H1 (cell line): ENCODE results near the gene ST6GALNAC3. TPM values are rescaled to one million over a fixed set of nuclear protein-coding genes. Genes with fewer than 3 reads are reported as not detected.

Source experiments
- CTCF ChIA-PET: fragments of 300-600 bp; sonication (Branson Sonifier 250); formaldehyde crosslinking; loops from one replicate; lab custom pipeline; 2021; ENCODE audit not compliant: partially characterized antibody; lab: Charles Lee
- POLR2A ChIA-PET: fragments of 300-600 bp; sonication (Branson Sonifier 250); formaldehyde crosslinking; loops from one replicate; lab custom pipeline; 2021; ENCODE audit warnings: inconsistent platforms; ENCODE audit not compliant: partially characterized antibody; lab: Charles Lee
- DNase-seq, 2 experiments: peaks; one replicate each; pipeline versions ENCODE4 v3.0.0 to v3.0.0-alpha.2; 2010 to 2022; ENCODE audit warnings: low spot score in 2 of 2, low read depth in 1 of 2, mixed read lengths in 1 of 2
- FAIRE-seq: peaks from 2 replicates; lab custom pipeline; 2011; peaks lifted over from hg19 to GRCh38; lab: Jason Lieb, UNC
- H2AFZ ChIP-seq: 2 replicates; pipeline ENCODE4 v1.8.1; 2012; ENCODE audit warnings: low read length, inconsistent platforms
- H2AK5ac ChIP-seq: 2 replicates; pipeline ENCODE4 v1.6.1; 2013; ENCODE audit warnings: low read depth, low read length
- H2BK120ac ChIP-seq: replicated peaks from 2 replicates; pipeline ENCODE3; 2013; ENCODE audit warnings: low read depth, low read length, inconsistent platforms
- H2BK12ac ChIP-seq: 2 replicates; pipeline ENCODE4 v1.6.1; 2013; ENCODE audit warnings: low read depth, low read length
- H2BK15ac ChIP-seq: 2 replicates; pipeline ENCODE4 v1.6.1; 2013; ENCODE audit warnings: low read length
- H2BK20ac ChIP-seq: 2 replicates; pipeline ENCODE4 v1.6.1; 2013; ENCODE audit warnings: low read length
- H2BK5ac ChIP-seq: 2 replicates; pipeline ENCODE4 v1.6.1; 2013; ENCODE audit warnings: low read depth, low read length
- H3K14ac ChIP-seq: 2 replicates; pipeline ENCODE4 v1.6.1; 2013; ENCODE audit warnings: inconsistent platforms; ENCODE audit not compliant: insufficient read length
- H3K18ac ChIP-seq: 2 replicates; pipeline ENCODE4 v1.6.1; 2013; ENCODE audit warnings: low read length; ENCODE audit errors: extremely low read depth
- H3K23ac ChIP-seq: 2 replicates; pipeline ENCODE4 v1.6.1; 2013; ENCODE audit warnings: inconsistent platforms; ENCODE audit not compliant: insufficient read length
- H3K23me2 ChIP-seq: 2 replicates; pipeline ENCODE4 v1.6.1; 2013; ENCODE audit warnings: low read depth, low read length
- H3K27ac ChIP-seq: 2 replicates; pipeline ENCODE4 v1.6.1; 2011; ENCODE audit warnings: low read depth, low read length, inconsistent platforms
- H3K27me3 ChIP-seq, 4 experiments: replicated peaks in 1 of 4; 1 replicate in 1 of 4; 2 replicates in 3 of 4; pipeline versions ENCODE4 v1.6.1 to v1.8.1; 2011 to 2013; ENCODE audit warnings: low read length in 3 of 4, mild to moderate bottlenecking in 3 of 4, inconsistent platforms in 2 of 4, mixed read lengths in 2 of 4, moderate library complexity in 1 of 4; ENCODE audit not compliant: control insufficient read depth in 3 of 4, insufficient read depth in 3 of 4; ENCODE audit errors: extremely low read depth in 1 of 4
- H3K36me3 ChIP-seq, 4 experiments: 2 replicates each; pipeline versions ENCODE4 v1.6.1 to v1.8.1; 2011 to 2013; ENCODE audit warnings: mild to moderate bottlenecking in 4 of 4, low read length in 3 of 4, moderate library complexity in 2 of 4, control low read depth in 1 of 4, inconsistent platforms in 1 of 4; ENCODE audit not compliant: insufficient read depth in 4 of 4, control insufficient read depth in 2 of 4
- H3K4ac ChIP-seq: replicated peaks from 2 replicates; pipeline ENCODE3; 2013; ENCODE audit warnings: low read length, low read depth, mixed read lengths, inconsistent platforms; ENCODE audit not compliant: insufficient read length
- H3K4me1 ChIP-seq, 4 experiments: replicated peaks in 1 of 4; 1 replicate in 1 of 4; 2 replicates in 3 of 4; pipeline versions ENCODE4 v1.6.1 to v1.8.1; 2011 to 2013; ENCODE audit warnings: low read length in 3 of 4, inconsistent platforms in 2 of 4, mixed read lengths in 1 of 4; ENCODE audit not compliant: insufficient read depth in 4 of 4, control insufficient read depth in 3 of 4
- H3K4me2 ChIP-seq, 2 experiments: 2 replicates each; pipeline versions ENCODE4 v1.6.1 to v1.8.1; 2011 to 2013; ENCODE audit warnings: low read depth in 2 of 2, low read length in 2 of 2, control low read depth in 1 of 2, inconsistent platforms in 1 of 2, mild to moderate bottlenecking in 1 of 2; ENCODE audit not compliant: insufficient read depth in 1 of 2
- H3K4me3 ChIP-seq, 4 experiments: fragments of 200-600, 300-600 bp in 1 of 4; sonication (generic), shearing (Covaris generic), sonication (Bioruptor Twin) in 1 of 4; 2 replicates each; pipeline versions ENCODE4 v1.5.1 to v1.8.1; 2011 to 2016; ENCODE audit warnings: low read length in 4 of 4, low read depth in 3 of 4, control low read depth in 2 of 4, inconsistent platforms in 2 of 4, mild to moderate bottlenecking in 2 of 4, mixed read lengths in 1 of 4, moderate library complexity in 1 of 4; ENCODE audit not compliant: insufficient read depth in 2 of 4; ENCODE audit errors: extremely low read depth in 1 of 4
- H3K56ac ChIP-seq: replicated peaks from 2 replicates; pipeline ENCODE3; 2013; ENCODE audit warnings: low read depth, mild to moderate bottlenecking, mixed read lengths, low read length, inconsistent platforms; ENCODE audit not compliant: insufficient read length
- H3K79me1 ChIP-seq: 2 replicates; pipeline ENCODE4 v1.6.1; 2013; ENCODE audit warnings: low read depth, low read length, control low read depth
- H3K79me2 ChIP-seq, 2 experiments: 2 replicates each; pipeline versions ENCODE4 v1.6.1 to v1.8.1; 2012 to 2013; ENCODE audit warnings: low read length in 2 of 2, mild to moderate bottlenecking in 2 of 2, inconsistent platforms in 1 of 2; ENCODE audit not compliant: insufficient read depth in 2 of 2, control insufficient read depth in 1 of 2
- H3K9ac ChIP-seq, 4 experiments: replicated peaks in 1 of 4; 1 replicate in 1 of 4; 2 replicates in 3 of 4; pipeline versions ENCODE4 v1.6.1 to v1.8.1; 2011 to 2013; ENCODE audit warnings: low read depth in 3 of 4, low read length in 3 of 4, control low read depth in 2 of 4, mild to moderate bottlenecking in 2 of 4, moderate library complexity in 2 of 4, inconsistent platforms in 1 of 4; ENCODE audit errors: extremely low read depth in 1 of 4
- H3K9me3 ChIP-seq, 2 experiments: 2 replicates each; pipeline versions ENCODE4 v1.6.1 to v1.8.1; 2012 to 2013; ENCODE audit warnings: mild to moderate bottlenecking in 2 of 2, moderate library complexity in 2 of 2, control low read depth in 1 of 2, inconsistent platforms in 1 of 2, low read depth in 1 of 2, low read length in 1 of 2, mixed read lengths in 1 of 2; ENCODE audit not compliant: insufficient read depth in 2 of 2
- H4K20me1 ChIP-seq, 2 experiments: replicated peaks in 1 of 2; 2 replicates each; pipeline versions ENCODE3 to v1.8.1; 2011 to 2013; ENCODE audit warnings: inconsistent platforms in 2 of 2, low read length in 2 of 2, mild to moderate bottlenecking in 1 of 2; ENCODE audit not compliant: insufficient read depth in 2 of 2, control insufficient read depth in 1 of 2
- H4K5ac ChIP-seq: 2 replicates; pipeline ENCODE4 v1.6.1; 2013; ENCODE audit warnings: low read length, low read depth, mixed read lengths, inconsistent platforms; ENCODE audit not compliant: insufficient read length
- H4K8ac ChIP-seq: 2 replicates; pipeline ENCODE4 v1.8.0; 2013; ENCODE audit warnings: mild to moderate bottlenecking, moderate library complexity, low read length, inconsistent platforms; ENCODE audit not compliant: insufficient read depth; ENCODE audit errors: extremely low read depth
- H4K91ac ChIP-seq: replicated peaks from 2 replicates; pipeline ENCODE3; 2013; ENCODE audit warnings: low read length, mixed read lengths, inconsistent platforms; ENCODE audit not compliant: insufficient read length
- CTBP2 ChIP-seq: IDR thresholded peaks from 2 replicates; pipeline ENCODE4 v1.7.0; 2011; ENCODE audit warnings: borderline replicate concordance, mild to moderate bottlenecking, moderate library complexity, mixed read lengths, low read length; ENCODE audit not compliant: insufficient read depth, insufficient read length
- KDM4A ChIP-seq: IDR thresholded peaks from one replicate; pipeline ENCODE4 v1.7.1; 2012; ENCODE audit warnings: low read depth, mild to moderate bottlenecking, moderate library complexity, low read length, inconsistent platforms; ENCODE audit not compliant: severe bottlenecking
- RFX5 ChIP-seq: IDR thresholded peaks from 2 replicates; pipeline ENCODE4 v1.6.1; 2011; ENCODE audit warnings: low read depth, low read length, improper control_type of control experiment, borderline replicate concordance
- TBP ChIP-seq: IDR thresholded peaks from 2 replicates; pipeline ENCODE4 v1.6.1; 2011; ENCODE audit warnings: low read depth, low read length, improper control_type of control experiment
- TCF12 ChIP-seq: IDR thresholded peaks from 2 replicates; pipeline ENCODE4 v1.6.1; 2011; ENCODE audit warnings: low read depth, mild to moderate bottlenecking, low read length
- WGBS, 2 experiments: shearing (Covaris generic) in 1 of 2; methylation state at CpG; one replicate each; pipeline versions ENCODE4 v1.1.6 to v1.1.7; 2013 to 2015; ENCODE audit warnings: low lambda C conversion rate in 2 of 2, mixed read lengths in 2 of 2, inconsistent platforms in 1 of 2, low coverage in 1 of 2, missing lambda C conversion rate in 1 of 2; ENCODE audit not compliant: insufficient replicate concordance in 2 of 2, insufficient coverage in 1 of 2, insufficient read length in 1 of 2; ENCODE audit errors: extremely low coverage in 1 of 2, missing lambda C conversion rate in 1 of 2; 5-methylcytosine and 5-hydroxymethylcytosine counted together
- polyA plus RNA-seq, 7 experiments: library from polyadenylated mRNA; depleted of rRNA in 3 of 7; stranded (reverse) in 5 of 7; unstranded in 2 of 7; fragments of >200 nt in 5 of 7; fragments of 200-250 nt in 2 of 7; gene quantifications; 1 replicate in 5 of 7; 2 replicates in 1 of 7; 4 replicates in 1 of 7; pipeline versions ENCODE4 v1.2.1 to v1.2.3, GENCODE V29; 2011 to 2013; ENCODE audit warnings: missing spikeins in 2 of 7, mixed read lengths in 2 of 7
- total RNA-seq: library from RNA; stranded (reverse); fragmentation: NEBNext Ultra II Directional; extraction: Animal tissue kit (Norgen Biotek cat#: 25700); gene quantifications from 2 replicates; pipeline ENCODE4 v1.2.1, GENCODE V29; 2021
- TF ChIP-seq, protein P1 (sequence below): IDR thresholded peaks from 2 replicates; pipeline ENCODE4 v1.6.1; 2012; ENCODE audit warnings: inconsistent platforms
- TF ChIP-seq, protein P2 (sequence below), 3 experiments: IDR thresholded peaks; 1 replicate in 2 of 3; 2 replicates in 1 of 3; pipeline versions ENCODE4 v1.5.1 to v1.6.1; 2011; ENCODE audit warnings: low read length in 3 of 3, mild to moderate bottlenecking in 3 of 3, inconsistent platforms in 2 of 3, low read depth in 1 of 3, moderate library complexity in 1 of 3; ENCODE audit not compliant: insufficient read depth in 1 of 3; ENCODE audit errors: control extremely low read depth in 1 of 3
- TF ChIP-seq, protein P3 (sequence below): IDR thresholded peaks from 2 replicates; pipeline ENCODE4 v1.6.1; 2011; ENCODE audit warnings: low read depth, mild to moderate bottlenecking, low read length; ENCODE audit not compliant: insufficient read depth

The ST6GALNAC3 gene
- total and polyA plus RNA-seq, 2 of the 8 experiments (the other 6 are each of a cell fraction or from before 2014, with no cell fraction given): 4.9 to 19.0 TPM

DNA sequence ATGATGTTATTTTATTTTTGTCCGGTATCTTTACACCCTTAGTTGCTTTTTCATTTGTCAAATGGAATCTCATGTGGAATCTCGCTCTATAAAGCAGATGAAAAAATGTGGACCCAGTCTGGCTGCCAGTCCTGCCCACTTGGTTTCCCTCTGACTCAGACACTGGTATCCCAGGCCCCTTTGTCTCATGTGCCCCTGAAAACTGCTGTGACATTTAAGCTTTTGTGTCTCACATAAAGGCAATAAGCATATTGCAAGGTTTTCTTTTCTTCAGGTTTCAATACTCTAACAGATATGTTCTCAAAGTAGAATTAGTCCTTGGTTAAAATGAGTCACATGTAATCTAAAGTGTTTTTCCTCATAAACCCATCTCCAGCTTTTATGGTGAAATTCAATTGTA is 183.3 kb downstream of the ST6GALNAC3 start:
- no peak overlapping the region for H3K56ac ChIP-seq
- H3K4me1 ChIP-seq: 0 out of 7 replicates have a peak, but pooled peaks cover 0 to 4% (median under 1%) of the 10 kb centered on the region in 4 experiments
- POLR2A ChIA-PET: no interaction called here
- CTCF ChIA-PET: interaction anchor here (1.2 kb wide), 2 partner anchors 74 to 104 kb away, joined by 3 to 4 read pairs; no protein-coding TSS in a partner anchor
- H3K36me3 ChIP-seq: no peaks in the 10 kb centered on the region
- FAIRE-seq: no peak
- peaks cover 0 to 2% (median 0%) of the 10 kb centered on the region in 4 experiments; a peak in 1 of 7 replicates for H3K27me3 ChIP-seq
- H2AK5ac ChIP-seq: no peak overlapping the region
- H4K20me1 ChIP-seq: no peaks in the 10 kb centered on the region
- no peak overlapping the region for H4K91ac ChIP-seq
- no peak for DNase-seq
- no peak overlapping the region for H3K9ac ChIP-seq
- no peak overlapping the region for H3K23ac ChIP-seq
- no peak overlapping the region for H3K14ac ChIP-seq
- no peaks in the 10 kb centered on the region for H3K79me1 ChIP-seq
- no peaks in the 10 kb centered on the region for H3K9me3 ChIP-seq
- H3K4me3 ChIP-seq: no peak overlapping the region
- 95% methylated on average over 2 of the region's 2 CpGs; no CpG with 5 or more reads in 1 of the 2 experiments for WGBS, 2 experiments
- no peak overlapping the region for H3K27ac ChIP-seq
- H4K5ac ChIP-seq: no peak overlapping the region
- H3K4ac ChIP-seq: no peak overlapping the region
- H3K23me2 ChIP-seq: no peaks in the 10 kb centered on the region; the same call in 1 of the 2 replicates
- no peak overlapping the region for H3K18ac ChIP-seq
- H2AFZ ChIP-seq: no peak overlapping the region
- no peak overlapping the region for H2BK5ac ChIP-seq
- H2BK20ac ChIP-seq: no peak overlapping the region
- H4K8ac ChIP-seq: no peak overlapping the region
- H2BK120ac ChIP-seq: no peak overlapping the region
- no peak overlapping the region for H3K4me2 ChIP-seq
- no peak overlapping the region for H2BK12ac ChIP-seq
- H3K79me2 ChIP-seq: 0 out of 4 replicates have a peak, but pooled peaks cover 0 to 2% of the 10 kb centered on the region in 2 experiments
- no peak overlapping the region for H2BK15ac ChIP-seq
- TF ChIP-seq, protein P1, sequence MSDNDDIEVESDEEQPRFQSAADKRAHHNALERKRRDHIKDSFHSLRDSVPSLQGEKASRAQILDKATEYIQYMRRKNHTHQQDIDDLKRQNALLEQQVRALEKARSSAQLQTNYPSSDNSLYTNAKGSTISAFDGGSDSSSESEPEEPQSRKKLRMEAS: no peak
- no peak for TF ChIP-seq RFX5
- no peak for TF ChIP-seq KDM4A
- TF ChIP-seq, protein P2, sequence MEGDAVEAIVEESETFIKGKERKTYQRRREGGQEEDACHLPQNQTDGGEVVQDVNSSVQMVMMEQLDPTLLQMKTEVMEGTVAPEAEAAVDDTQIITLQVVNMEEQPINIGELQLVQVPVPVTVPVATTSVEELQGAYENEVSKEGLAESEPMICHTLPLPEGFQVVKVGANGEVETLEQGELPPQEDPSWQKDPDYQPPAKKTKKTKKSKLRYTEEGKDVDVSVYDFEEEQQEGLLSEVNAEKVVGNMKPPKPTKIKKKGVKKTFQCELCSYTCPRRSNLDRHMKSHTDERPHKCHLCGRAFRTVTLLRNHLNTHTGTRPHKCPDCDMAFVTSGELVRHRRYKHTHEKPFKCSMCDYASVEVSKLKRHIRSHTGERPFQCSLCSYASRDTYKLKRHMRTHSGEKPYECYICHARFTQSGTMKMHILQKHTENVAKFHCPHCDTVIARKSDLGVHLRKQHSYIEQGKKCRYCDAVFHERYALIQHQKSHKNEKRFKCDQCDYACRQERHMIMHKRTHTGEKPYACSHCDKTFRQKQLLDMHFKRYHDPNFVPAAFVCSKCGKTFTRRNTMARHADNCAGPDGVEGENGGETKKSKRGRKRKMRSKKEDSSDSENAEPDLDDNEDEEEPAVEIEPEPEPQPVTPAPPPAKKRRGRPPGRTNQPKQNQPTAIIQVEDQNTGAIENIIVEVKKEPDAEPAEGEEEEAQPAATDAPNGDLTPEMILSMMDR (IDR thresholded peaks at IDR 0.05; ENCODE audit: control extremely low read depth in 1 of 3, insufficient read depth in 1 of 3, low read depth in 1 of 3, low read length in 3 of 3): no peak
- TF ChIP-seq TBP: no peak
- TF ChIP-seq, protein P3, sequence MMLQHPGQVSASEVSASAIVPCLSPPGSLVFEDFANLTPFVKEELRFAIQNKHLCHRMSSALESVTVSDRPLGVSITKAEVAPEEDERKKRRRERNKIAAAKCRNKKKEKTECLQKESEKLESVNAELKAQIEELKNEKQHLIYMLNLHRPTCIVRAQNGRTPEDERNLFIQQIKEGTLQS: no peak
- TF ChIP-seq CTBP2: no peak
- TF ChIP-seq TCF12: no peak
